NCI-H774 (cell line): ENCODE data around the gene LMLN.
A peak's percentile ranks its signal among the peaks of the same experiment; 100 is the strongest.
"Not testable (repeated sequence)": the region's sequence is repeated elsewhere in the genome, so short reads cannot be mapped to it uniquely, and the experiment has no call there.

Experiments
- DNase-seq: peaks from one replicate; lab custom pipeline; 2025; lab: John Stamatoyannopoulos, UW

LMLN gene

GRCh38 chr3:198027045-198027798 is 67.2 kb downstream of the LMLN start:
- no peak for DNase-seq

GRCh38 chr3:198027799-198028390 is 67.9 kb downstream of the LMLN start:
- no peak for DNase-seq

- no peak for DNase-seq
Measured at GRCh38 chr3:198028718-198029117, 68.7 kb downstream of the LMLN start.

- DNase-seq: no peak
Measured at GRCh38 chr3:198030125-198030524, 70.1 kb downstream of the LMLN start.

- no peak for DNase-seq
Measured at GRCh38 chr3:198030726-198031125, 70.7 kb downstream of the LMLN start.

- DNase-seq: no peak
Measured at GRCh38 chr3:198032039-198032936, 72.3 kb downstream of the LMLN start.

GRCh38 chr3:198043119-198043518 is 83.1 kb downstream of the LMLN start:
- DNase-seq: no peak

- DNase-seq: no peak
Measured at GRCh38 chr3:198046120-198046857, 86.3 kb downstream of the LMLN start.

- no peak for DNase-seq
Measured at GRCh38 chr3:198048445-198048844, 88.4 kb downstream of the LMLN start.

GRCh38 chr3:198051836-198052235 is 91.8 kb downstream of the LMLN start:
- DNase-seq: no peak

GRCh38 chr3:198053462-198053861 is 93.4 kb downstream of the LMLN start:
- not testable (repeated sequence) for DNase-seq

- DNase-seq: no peak
Measured at GRCh38 chr3:198061119-198062067, 101.4 kb downstream of the LMLN start.

- DNase-seq: no peak
Measured at GRCh38 chr3:198062068-198062465, 102.0 kb downstream of the LMLN start.

- no peak for DNase-seq
Measured at GRCh38 chr3:198064420-198064819, 104.4 kb downstream of the LMLN start.

- no peak for DNase-seq
Measured at GRCh38 chr3:198065897-198066296, 105.9 kb downstream of the LMLN start.

- DNase-seq: no peak
Measured at GRCh38 chr3:198067416-198067815, 107.4 kb downstream of the LMLN start.

- DNase-seq: no peak
Measured at GRCh38 chr3:198070871-198071270, 110.9 kb downstream of the LMLN start.

- DNase-seq: no peak
Measured at GRCh38 chr3:198071602-198072287, 111.7 kb downstream of the LMLN start.

GRCh38 chr3:198076722-198077308 is 116.8 kb downstream of the LMLN start:
- DNase-seq: peak; percentile 38
